Loucy (cell line): ENCODE results near the gene ACOT2.

Experiments used
- H2AFZ ChIP-seq: fragments of 200-600 bp; sonication (generic); 2 replicates; pipeline ENCODE4 v1.6.0; 2016; ENCODE audit warnings: antibody characterized with exemption, mild to moderate bottlenecking, low read length, moderate library complexity
- H3F3A ChIP-seq: fragments of 200-600 bp; 2 replicates; pipeline ENCODE4 v1.6.0; 2016; ENCODE audit warnings: antibody characterized with exemption, low read depth, mild to moderate bottlenecking
- H3K27me3 ChIP-seq: fragments of 200-600 bp; sonication (generic); 2 replicates; pipeline ENCODE4 v1.6.1; 2014; ENCODE audit warnings: low read length, mild to moderate bottlenecking; ENCODE audit not compliant: insufficient read depth, poor library complexity, severe bottlenecking
- H3K36me3 ChIP-seq: fragments of 200-600 bp; sonication (generic); 2 replicates; pipeline ENCODE4 v1.6.1; 2016; ENCODE audit warnings: low read length; ENCODE audit not compliant: insufficient read depth
- H3K4me1 ChIP-seq: fragments of 200-600 bp; sonication (generic); 2 replicates; pipeline ENCODE4 v1.5.1; 2014; ENCODE audit warnings: low read length, mild to moderate bottlenecking; ENCODE audit not compliant: insufficient read depth, poor library complexity, severe bottlenecking
- H3K4me2 ChIP-seq: fragments of 200-600 bp; sonication (generic); 2 replicates; pipeline ENCODE4 v1.6.0; 2014; ENCODE audit warnings: antibody characterized with exemption, low read length, low read depth, mild to moderate bottlenecking; ENCODE audit not compliant: poor library complexity, severe bottlenecking
- H3K4me3 ChIP-seq: fragments of 200-600 bp; sonication (generic); 2 replicates; pipeline ENCODE4 v1.5.1; 2014; ENCODE audit warnings: low read length, mild to moderate bottlenecking, mixed read lengths; ENCODE audit not compliant: poor library complexity, severe bottlenecking
- H3K79me2 ChIP-seq: fragments of 200-600 bp; sonication (generic); 2 replicates; pipeline ENCODE4 v1.6.1; 2014; ENCODE audit warnings: low read length; ENCODE audit not compliant: insufficient read depth
- H3K9ac ChIP-seq: fragments of 200-600 bp; sonication (generic); 2 replicates; pipeline ENCODE4 v1.6.0; 2014; ENCODE audit warnings: mild to moderate bottlenecking, low read depth, low read length, moderate library complexity; ENCODE audit not compliant: poor library complexity, severe bottlenecking
- H3K9me2 ChIP-seq: fragments of 200-600 bp; sonication (generic); replicated peaks from 2 replicates; pipeline ENCODE4 v1.6.1; 2016; ENCODE audit warnings: low read depth, low read length, mixed read lengths
- H3K9me3 ChIP-seq: fragments of 200-600 bp; sonication (generic); 2 replicates; pipeline ENCODE4 v1.6.1; 2014; ENCODE audit warnings: mild to moderate bottlenecking, antibody characterized with exemption, low read length, low read depth; ENCODE audit not compliant: insufficient read depth
- H4K20me1 ChIP-seq: fragments of 200-600 bp; sonication (generic); 2 replicates; pipeline ENCODE4 v1.6.0; 2014; ENCODE audit warnings: antibody characterized with exemption, low read length, mild to moderate bottlenecking; ENCODE audit not compliant: insufficient read depth, poor library complexity, severe bottlenecking
- EZH2phosphoT487 ChIP-seq: fragments of 200-600 bp; IDR thresholded peaks from 2 replicates; pipeline ENCODE4 v1.6.1; 2018; ENCODE audit warnings: antibody characterized with exemption, mild to moderate bottlenecking, moderate library complexity, borderline replicate concordance
- TF ChIP-seq, protein P1 (sequence below): fragments of 200-600 bp; sonication (generic); conservative IDR thresholded peaks from 2 replicates; pipeline ENCODE4 v1.5.1; 2014; ENCODE audit warnings: mild to moderate bottlenecking, antibody characterized with exemption, low read length

Gene ACOT2

GRCh38 chr14:73623504-73624054 is 54.6 kb downstream of the ACOT2 start:
- Histone ChIP-seq H4K20me1 (no peaks in the 10 kb centered on the region), H3K4me3 (no peak overlapping the region), H3K4me1 (no peaks in the 10 kb centered on the region), H2AFZ (no peak overlapping the region), H3K79me2 (no peaks in the 10 kb centered on the region), H3K9me2 (no peaks in the 10 kb centered on the region), H3K9ac (no peak overlapping the region), H3F3A (no peaks in the 10 kb centered on the region), H3K27me3 (no peaks in the 10 kb centered on the region), H3K36me3 (no peaks in the 10 kb centered on the region), H3K9me3 (no peaks in the 10 kb centered on the region), H3K4me2 (no peak overlapping the region)
- TF ChIP-seq, protein P1, sequence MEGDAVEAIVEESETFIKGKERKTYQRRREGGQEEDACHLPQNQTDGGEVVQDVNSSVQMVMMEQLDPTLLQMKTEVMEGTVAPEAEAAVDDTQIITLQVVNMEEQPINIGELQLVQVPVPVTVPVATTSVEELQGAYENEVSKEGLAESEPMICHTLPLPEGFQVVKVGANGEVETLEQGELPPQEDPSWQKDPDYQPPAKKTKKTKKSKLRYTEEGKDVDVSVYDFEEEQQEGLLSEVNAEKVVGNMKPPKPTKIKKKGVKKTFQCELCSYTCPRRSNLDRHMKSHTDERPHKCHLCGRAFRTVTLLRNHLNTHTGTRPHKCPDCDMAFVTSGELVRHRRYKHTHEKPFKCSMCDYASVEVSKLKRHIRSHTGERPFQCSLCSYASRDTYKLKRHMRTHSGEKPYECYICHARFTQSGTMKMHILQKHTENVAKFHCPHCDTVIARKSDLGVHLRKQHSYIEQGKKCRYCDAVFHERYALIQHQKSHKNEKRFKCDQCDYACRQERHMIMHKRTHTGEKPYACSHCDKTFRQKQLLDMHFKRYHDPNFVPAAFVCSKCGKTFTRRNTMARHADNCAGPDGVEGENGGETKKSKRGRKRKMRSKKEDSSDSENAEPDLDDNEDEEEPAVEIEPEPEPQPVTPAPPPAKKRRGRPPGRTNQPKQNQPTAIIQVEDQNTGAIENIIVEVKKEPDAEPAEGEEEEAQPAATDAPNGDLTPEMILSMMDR: no peak
- TF ChIP-seq EZH2phosphoT487: no peak
